ENCODE data around the gene LRMDA. TPM values are rescaled to one million over a fixed set of nuclear protein-coding genes. Genes with fewer than 3 reads are reported as not detected.

LRMDA gene
- total RNA-seq, 1 donor from 2014 or later, result 19.4 TPM

GRCh38 chr10:76149602-76150138 lies 718.2 kb downstream of the LRMDA start:
- H3K9me3 Mint-ChIP-seq (ENCODE audit: unreplicated experiment), result no peaks in the 10 kb centered on the region

DNA sequence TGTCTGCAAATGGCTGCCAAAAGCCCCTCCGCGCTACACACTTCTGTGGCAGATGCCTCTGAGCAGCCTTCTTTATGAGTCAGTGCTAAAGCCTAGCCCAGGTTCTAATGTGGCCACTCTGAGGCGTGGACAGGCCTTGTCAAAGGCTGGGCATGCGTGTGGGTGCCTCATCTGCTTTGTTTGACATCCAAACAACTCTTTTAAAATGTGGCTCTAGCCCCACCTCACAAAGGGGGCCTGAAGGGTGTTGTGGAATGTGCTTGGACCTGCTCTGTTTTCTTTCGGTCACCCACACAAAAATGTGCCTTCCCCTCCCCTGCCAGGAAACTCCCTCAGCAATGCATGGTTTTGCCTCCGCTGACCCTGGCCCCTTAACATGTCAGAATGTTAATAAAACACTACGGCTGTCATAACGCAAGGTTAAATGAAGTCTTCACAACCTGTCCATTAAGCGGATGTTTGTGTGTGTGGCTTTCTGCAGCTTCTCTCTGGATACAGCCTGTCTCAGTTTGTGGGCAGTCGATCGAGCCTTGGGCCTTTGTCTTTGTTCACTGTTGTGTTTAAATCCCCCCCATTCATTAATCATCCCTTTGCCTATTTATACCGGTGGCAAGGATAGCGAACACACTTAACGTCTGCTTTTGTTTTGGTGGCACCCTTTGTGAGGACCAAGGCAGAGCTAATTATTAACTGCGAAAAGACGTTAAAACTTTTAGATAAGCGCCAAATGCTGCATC lies 718.9 kb downstream of the LRMDA start:
- Mint-ChIP-seq H3K27ac (ENCODE audit: unreplicated experiment) (no peak overlapping the region), H3K36me3 (ENCODE audit: low read depth, unreplicated experiment) (peaks cover 7% of the 10 kb centered on the region), H3K4me3 (ENCODE audit: unreplicated experiment) (no peak overlapping the region), H3K27me3 (ENCODE audit: unreplicated experiment) (no peaks in the 10 kb centered on the region), H3K9me3 (ENCODE audit: unreplicated experiment) (no peaks in the 10 kb centered on the region), H3K4me1 (ENCODE audit: unreplicated experiment) (peaks cover 7% of the 10 kb centered on the region)
- TF ChIP-seq CTCF (IDR thresholded peaks at IDR 0.05; ENCODE audit: unreplicated experiment), result no peak
- no peak for DNase-seq (ENCODE audit: low spot score)

More at GRCh38 chr10:76149602-76150138, 718.2 kb downstream of the LRMDA start:
- TF ChIP-seq CTCF (IDR thresholded peaks at IDR 0.05; ENCODE audit: unreplicated experiment), result no peak
- Mint-ChIP-seq H3K4me1 (ENCODE audit: unreplicated experiment) (peaks cover 7% of the 10 kb centered on the region), H3K27ac (ENCODE audit: unreplicated experiment) (no peak overlapping the region), H3K4me3 (ENCODE audit: unreplicated experiment) (no peak overlapping the region), H3K36me3 (ENCODE audit: low read depth, unreplicated experiment) (peaks cover 7% of the 10 kb centered on the region), H3K27me3 (ENCODE audit: unreplicated experiment) (no peaks in the 10 kb centered on the region)
- DNase-seq (ENCODE audit: low spot score), result no peak

GRCh38 chr10:76150876-76151288 lies 719.5 kb downstream of the LRMDA start:
- Mint-ChIP-seq H3K4me3 (ENCODE audit: unreplicated experiment) (no peak overlapping the region), H3K9me3 (ENCODE audit: unreplicated experiment) (no peaks in the 10 kb centered on the region), H3K27me3 (ENCODE audit: unreplicated experiment) (no peaks in the 10 kb centered on the region), H3K36me3 (ENCODE audit: low read depth, unreplicated experiment) (peaks cover 7% of the 10 kb centered on the region), H3K4me1 (ENCODE audit: unreplicated experiment) (peaks cover 7% of the 10 kb centered on the region), H3K27ac (ENCODE audit: unreplicated experiment) (no peak overlapping the region)
- no peak for DNase-seq (ENCODE audit: low spot score)
- TF ChIP-seq CTCF (IDR thresholded peaks at IDR 0.05; ENCODE audit: unreplicated experiment), result no peak

GRCh38 chr10:76152186-76152585 lies 720.8 kb downstream of the LRMDA start:
- Mint-ChIP-seq H3K27ac (ENCODE audit: unreplicated experiment) (no peak overlapping the region), H3K4me3 (ENCODE audit: unreplicated experiment) (no peak overlapping the region), H3K27me3 (ENCODE audit: unreplicated experiment) (no peaks in the 10 kb centered on the region), H3K36me3 (ENCODE audit: low read depth, unreplicated experiment) (peaks cover 7% of the 10 kb centered on the region), H3K9me3 (ENCODE audit: unreplicated experiment) (no peaks in the 10 kb centered on the region), H3K4me1 (ENCODE audit: unreplicated experiment) (peaks cover 7% of the 10 kb centered on the region)
- no peak for DNase-seq (ENCODE audit: low spot score)
- no peak for TF ChIP-seq CTCF (IDR thresholded peaks at IDR 0.05; ENCODE audit: unreplicated experiment)

DNA sequence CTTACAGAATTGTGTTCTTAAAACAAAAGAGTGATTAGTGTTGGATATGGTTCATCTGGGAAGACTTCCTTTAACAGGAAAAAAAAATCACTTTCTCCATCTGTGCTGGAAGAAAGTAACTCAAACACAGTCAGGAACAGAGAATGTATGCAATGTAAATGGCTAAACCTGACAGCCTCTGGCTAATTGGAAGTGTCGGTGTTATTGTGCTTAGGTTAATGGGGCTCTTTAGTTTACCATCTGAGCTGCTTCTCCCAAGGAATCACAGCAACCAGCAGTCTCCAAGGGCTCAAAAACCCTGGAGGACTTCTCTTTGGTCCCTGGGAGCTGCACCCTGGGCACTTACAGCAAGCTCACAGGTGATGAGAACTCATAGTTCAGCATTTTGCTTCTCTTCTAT lies 724.5 kb downstream of the LRMDA start:
- DNase-seq (ENCODE audit: low spot score), result no peak
- Mint-ChIP-seq H3K36me3 (ENCODE audit: low read depth, unreplicated experiment) (no peaks in the 10 kb centered on the region), H3K9me3 (ENCODE audit: unreplicated experiment) (no peaks in the 10 kb centered on the region), H3K4me1 (ENCODE audit: unreplicated experiment) (peaks cover 5% of the 10 kb centered on the region), H3K27ac (ENCODE audit: unreplicated experiment) (no peak overlapping the region), H3K4me3 (ENCODE audit: unreplicated experiment) (no peak overlapping the region), H3K27me3 (ENCODE audit: unreplicated experiment) (no peaks in the 10 kb centered on the region)
- no peak for TF ChIP-seq CTCF (IDR thresholded peaks at IDR 0.05; ENCODE audit: unreplicated experiment)
